Esophagus muscularis mucosa (tissue), 4 donors: Measurements from ENCODE around the gene PRKACA.

Source experiments
- EP300 ChIP-seq: sonication (generic); formaldehyde crosslinking; IDR thresholded peaks from one replicate; pipeline ENCODE4 v1.6.1; 2017; ENCODE audit warnings: antibody characterized with exemption
- POLR2A ChIP-seq: fragments of 450-650 bp; IDR thresholded peaks from one replicate; pipeline ENCODE4 v1.6.1; 2017; ENCODE audit warnings: antibody characterized with exemption, moderate library complexity, mild to moderate bottlenecking, low read depth
- POLR2AphosphoS5 ChIP-seq, 2 donors: sonication (generic); formaldehyde crosslinking; IDR thresholded peaks; one replicate each; pipeline ENCODE4 v1.6.1; 2017; ENCODE audit warnings: antibody characterized with exemption in 2 of 2
- TF ChIP-seq, protein P1 (sequence below), 3 experiments: fragments of 200-600 bp in 2 of 3; fragments of 450-650 bp in 1 of 3; sonication (generic) in 2 of 3; IDR thresholded peaks; one replicate each; pipeline ENCODE4 v1.5.1; 2017 to 2019; ENCODE audit warnings: antibody characterized with exemption in 3 of 3, mild to moderate bottlenecking in 2 of 3, moderate library complexity in 1 of 3

DNA sequence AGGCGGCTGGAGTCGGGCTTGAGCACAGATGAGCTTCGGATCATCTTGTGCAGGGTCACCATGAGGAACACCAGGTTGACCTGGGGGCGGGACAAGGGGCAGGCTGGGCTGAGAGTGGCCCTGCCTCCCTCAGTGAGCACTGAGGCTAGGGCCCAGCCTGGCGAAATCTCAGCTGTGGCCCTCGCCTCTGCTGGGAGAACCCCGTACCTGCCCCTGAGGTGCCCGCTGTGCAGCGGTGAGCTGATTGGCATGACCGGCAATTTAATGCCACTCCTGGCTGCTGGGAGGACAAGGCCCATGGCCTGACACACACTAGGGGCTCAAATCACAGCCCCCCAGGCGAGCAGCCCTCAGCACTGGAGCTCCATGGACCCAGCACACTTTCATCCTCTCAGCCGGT, 38.6 kb upstream of the PRKACA start:
- TF ChIP-seq, protein P1, sequence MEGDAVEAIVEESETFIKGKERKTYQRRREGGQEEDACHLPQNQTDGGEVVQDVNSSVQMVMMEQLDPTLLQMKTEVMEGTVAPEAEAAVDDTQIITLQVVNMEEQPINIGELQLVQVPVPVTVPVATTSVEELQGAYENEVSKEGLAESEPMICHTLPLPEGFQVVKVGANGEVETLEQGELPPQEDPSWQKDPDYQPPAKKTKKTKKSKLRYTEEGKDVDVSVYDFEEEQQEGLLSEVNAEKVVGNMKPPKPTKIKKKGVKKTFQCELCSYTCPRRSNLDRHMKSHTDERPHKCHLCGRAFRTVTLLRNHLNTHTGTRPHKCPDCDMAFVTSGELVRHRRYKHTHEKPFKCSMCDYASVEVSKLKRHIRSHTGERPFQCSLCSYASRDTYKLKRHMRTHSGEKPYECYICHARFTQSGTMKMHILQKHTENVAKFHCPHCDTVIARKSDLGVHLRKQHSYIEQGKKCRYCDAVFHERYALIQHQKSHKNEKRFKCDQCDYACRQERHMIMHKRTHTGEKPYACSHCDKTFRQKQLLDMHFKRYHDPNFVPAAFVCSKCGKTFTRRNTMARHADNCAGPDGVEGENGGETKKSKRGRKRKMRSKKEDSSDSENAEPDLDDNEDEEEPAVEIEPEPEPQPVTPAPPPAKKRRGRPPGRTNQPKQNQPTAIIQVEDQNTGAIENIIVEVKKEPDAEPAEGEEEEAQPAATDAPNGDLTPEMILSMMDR (IDR thresholded peaks at IDR 0.05), result no peak
- no peak for TF ChIP-seq POLR2A
- TF ChIP-seq POLR2AphosphoS5 (IDR thresholded peaks at IDR 0.05), result no peak
- no peak for TF ChIP-seq EP300
